ENCODE results near the gene GOPC.
"Not testable (repeated sequence)": the region's sequence is repeated elsewhere in the genome, so short reads cannot be mapped to it uniquely, and the experiment has no call there.

GOPC gene

DNA sequence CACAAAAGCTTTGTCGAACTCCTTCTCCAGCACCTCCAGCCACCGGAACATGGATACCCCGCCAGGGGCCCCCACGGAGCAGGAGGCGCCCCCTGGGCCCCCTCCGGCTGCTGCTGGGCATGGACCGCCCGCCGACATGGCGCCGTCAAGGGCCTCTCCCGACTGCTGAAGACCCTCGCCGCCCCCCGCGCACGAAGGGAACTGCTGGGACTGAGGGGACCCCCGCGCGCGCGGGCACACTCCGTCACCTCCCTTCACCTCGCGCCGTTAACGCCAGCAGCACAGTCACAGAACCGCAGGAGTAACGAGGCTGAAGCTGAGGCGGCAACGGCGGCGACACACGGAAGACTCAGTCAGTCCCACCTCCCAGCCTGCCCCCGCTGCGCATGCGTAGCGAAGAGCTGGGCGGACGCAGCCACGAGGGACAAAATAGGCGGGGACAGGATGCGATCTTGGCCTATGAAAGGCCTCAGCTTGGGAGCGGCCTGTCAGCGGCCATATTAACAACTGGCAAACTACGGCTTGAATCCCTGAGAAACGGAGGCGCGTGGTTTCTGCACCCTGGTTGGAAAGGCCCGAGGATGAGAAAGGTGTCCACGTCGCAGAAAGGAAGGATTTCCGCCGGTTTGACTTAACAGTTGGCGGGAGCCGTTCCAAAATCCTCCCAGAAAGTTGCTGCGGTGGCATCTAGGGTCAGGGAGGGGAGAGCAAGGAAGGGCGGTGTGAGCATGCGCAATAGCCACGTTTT, at the start of gene GOPC:
TSS of gene GOPC (minus strand) at position 361 of the 748 bp plus-strand sequence. CDS start at position 138, 223 bp downstream.
- peak; percentile 99 for DNase-seq

GRCh38 chr6:117651984-117652383, 49.7 kb upstream of the GOPC start:
- DNase-seq: not testable (repeated sequence)

GRCh38 chr6:117642976-117643375, 40.7 kb upstream of the GOPC start:
- no peak for DNase-seq

GRCh38 chr6:117637770-117638169, 35.5 kb upstream of the GOPC start:
- no peak for DNase-seq

DNA sequence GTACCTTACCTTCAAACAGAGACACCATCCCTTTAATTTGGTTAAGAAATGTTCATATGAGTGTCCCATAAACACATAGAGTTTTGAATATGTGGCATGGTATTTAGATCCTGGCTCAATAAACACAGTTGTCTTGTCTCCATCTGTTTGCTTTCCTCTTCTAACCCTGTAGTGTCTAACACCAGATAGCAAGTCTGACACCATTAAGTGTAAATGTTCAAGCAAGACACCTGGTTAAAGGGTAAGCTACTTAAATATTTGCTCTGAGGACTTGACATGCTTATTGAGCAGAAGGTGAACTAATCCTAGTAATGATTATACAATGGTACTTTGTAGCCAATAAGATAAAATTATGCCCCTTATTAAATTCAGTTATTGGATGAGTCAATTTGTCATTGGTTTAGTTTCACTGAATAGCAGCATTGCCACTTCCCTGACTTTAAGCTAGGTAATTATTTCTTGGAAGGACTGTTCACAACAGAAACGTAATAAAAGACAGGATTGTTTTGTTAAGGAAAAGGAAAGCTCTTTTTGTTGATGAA, 26.9 kb upstream of the GOPC start:
- no peak for DNase-seq

DNA sequence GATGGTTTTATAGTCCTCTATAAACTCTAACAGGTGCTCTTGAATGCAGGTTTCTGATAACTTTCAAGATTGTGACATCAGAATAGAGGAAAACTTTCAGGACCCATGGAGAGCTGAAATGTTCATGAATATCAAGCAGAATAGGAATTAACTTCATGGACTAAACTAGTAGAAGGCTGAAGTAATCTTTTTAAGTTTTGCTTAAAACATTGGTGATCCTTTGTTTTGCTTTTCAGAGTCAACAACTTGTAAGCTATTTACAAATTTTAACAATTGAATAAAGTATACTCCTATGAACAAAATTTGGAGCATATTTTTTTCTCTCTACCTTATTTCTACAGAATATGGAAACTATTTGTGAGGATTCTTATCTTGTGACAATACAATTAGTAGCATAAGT, 25.2 kb upstream of the GOPC start:
- DNase-seq: no peak

- no peak for DNase-seq
These were observed 22.7 kb upstream of the GOPC start for GRCh38 chr6:117624869-117625481.

GRCh38 chr6:117619178-117619577, 16.9 kb upstream of the GOPC start:
- DNase-seq: no peak

DNA sequence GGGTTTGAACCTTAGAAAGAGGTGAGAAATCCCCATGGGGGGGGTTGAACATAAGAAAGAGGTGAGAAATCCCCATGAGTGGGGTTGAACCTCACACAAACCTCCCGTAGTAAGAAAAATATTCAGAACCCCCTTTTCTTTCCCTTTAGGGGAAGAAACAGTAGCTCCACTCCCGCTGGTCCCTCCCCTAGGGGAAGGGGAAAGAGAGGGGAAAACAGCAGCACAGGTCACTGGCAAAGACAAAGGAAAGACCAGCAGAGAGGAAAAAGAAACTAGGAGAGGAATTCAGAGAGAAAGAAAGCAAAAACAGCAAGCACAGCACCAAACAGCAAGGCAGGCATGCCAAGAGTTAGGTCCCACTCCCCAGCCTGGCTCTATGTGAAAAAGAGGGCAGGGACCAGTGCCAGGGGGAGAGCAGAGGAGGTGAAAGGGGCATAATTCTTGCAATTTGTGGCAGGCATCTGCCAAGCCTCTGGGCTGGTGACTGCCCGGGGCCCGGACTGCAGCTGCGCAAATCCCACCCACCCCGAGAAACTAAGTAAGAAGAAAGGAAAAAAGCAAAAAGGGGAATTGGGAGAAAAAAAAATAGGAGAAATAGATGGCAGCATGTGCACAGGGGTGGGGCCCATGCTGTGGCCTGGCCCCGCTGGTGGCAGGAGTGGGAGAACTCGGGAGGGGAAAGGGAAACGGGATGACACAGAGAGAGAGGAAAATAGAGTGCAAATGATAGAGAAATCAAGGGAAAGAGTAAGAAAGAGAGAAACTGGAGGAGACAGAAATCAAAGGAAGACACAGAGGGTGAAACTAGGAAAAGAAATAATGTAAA, 15.1 kb upstream of the GOPC start:
- DNase-seq: no peak

- DNase-seq: no peak
These were observed 14.3 kb upstream of the GOPC start for GRCh38 chr6:117616391-117617209.

DNA sequence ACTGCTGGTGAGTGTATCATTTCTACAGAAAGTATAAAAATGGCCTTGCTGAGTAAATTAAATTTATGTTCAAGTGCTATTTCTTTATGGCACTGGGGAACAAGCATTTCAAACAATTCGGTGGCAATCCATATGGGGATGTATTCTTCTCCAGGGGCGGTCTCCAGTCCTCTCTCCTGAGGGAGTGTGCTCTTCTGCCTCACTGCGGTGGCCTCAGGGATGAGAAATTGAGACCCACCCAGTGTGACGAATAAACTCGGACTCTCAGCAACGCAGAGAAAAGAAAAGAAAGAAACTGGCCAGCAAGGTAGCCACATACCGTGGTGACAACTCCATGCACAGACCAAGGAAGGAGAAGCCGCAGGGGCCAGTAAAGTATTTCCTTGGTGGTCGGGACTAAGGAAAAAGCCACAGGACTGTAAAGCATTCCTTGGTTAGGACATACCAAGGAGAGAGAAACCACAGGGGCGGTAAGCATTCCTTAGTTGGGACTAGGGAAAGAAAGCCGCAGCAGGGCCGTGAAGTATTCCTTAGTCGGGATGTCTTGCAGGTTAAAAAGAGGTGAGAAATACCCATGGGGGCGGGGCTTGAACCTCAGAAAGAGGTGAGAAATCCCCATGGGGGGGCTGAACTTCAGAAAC, 13.6 kb upstream of the GOPC start:
- DNase-seq: peak; percentile 58

DNA sequence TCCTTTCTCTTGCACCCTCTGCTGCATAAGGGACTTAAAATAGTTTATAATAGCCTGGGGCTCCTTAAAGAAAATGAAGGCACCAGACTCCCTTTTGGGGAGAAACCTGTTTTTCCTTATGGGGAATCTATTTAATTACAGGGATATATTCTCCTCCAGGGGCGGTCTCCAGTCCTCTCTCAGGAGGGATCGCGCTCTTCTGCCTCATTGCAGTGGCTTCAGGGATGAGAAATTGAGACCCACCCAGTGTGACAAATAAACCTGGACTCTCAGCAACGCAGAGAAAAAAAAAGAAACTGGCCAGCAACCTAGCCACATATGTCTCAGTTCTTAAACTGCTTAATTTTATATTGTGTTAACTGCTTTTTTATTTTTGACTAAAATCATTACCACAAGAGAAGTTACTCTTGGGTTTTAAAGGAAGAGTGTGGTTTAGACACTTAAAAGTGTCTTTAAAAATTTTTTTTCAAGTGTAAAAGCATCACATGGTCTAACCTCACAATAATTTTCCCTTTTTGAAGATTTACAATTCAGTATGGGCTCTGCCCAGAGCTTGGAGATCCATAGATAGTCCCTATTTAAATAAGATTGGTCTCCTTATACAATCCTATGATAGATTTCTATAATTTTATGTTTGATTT, 11.7 kb upstream of the GOPC start:
- DNase-seq: peak; percentile 56

- DNase-seq: no peak
These were observed 5.2 kb upstream of the GOPC start for GRCh38 chr6:117607511-117607910.

GRCh38 chr6:117605169-117605826, 3.0 kb upstream of the GOPC start:
- peak; percentile 73 for DNase-seq

DNA sequence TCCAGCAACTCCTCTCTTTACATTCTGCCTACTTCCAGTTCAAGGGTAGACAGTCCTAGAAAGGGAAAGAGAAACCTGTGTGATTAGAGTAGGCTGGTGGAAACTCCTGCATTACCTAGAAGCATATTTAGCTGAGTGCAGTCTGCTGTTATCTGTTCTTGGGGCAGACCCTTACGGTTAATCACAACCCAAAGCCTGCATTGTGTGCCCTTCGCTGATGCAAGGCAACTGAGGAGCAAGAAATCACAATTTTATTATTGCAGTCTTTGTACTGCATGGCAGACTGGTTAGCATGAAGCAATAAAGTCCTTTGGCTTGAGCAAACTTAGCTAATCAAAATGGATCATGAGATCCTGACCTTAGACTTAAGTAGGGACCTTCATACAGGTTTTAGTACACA, 1.5 kb upstream of the GOPC start:
- no peak for DNase-seq

- DNase-seq: no peak
These were observed 733 bp upstream of the GOPC start for GRCh38 chr6:117602899-117603588.

GRCh38 chr6:117601811-117602150, 530 bp downstream of the GOPC start:
- no peak for DNase-seq

- peak; percentile 46 for DNase-seq
These were observed 2.1 kb downstream of the GOPC start for GRCh38 chr6:117600008-117600743.

- DNase-seq: no peak
These were observed 4.6 kb downstream of the GOPC start for GRCh38 chr6:117597755-117598154.

Measured in EL (cell line).